HG03442 (cell line): Measurements from ENCODE around the gene SIX3.

Experiments
- ATAC-seq: cut with Tn5 transposase; IDR thresholded peaks from one replicate; pipeline ENCODE4 v1.9.1; 2021; ENCODE audit warnings: mild to moderate bottlenecking, moderate library complexity; ENCODE audit not compliant: unreplicated experiment

SIX3 gene

DNA sequence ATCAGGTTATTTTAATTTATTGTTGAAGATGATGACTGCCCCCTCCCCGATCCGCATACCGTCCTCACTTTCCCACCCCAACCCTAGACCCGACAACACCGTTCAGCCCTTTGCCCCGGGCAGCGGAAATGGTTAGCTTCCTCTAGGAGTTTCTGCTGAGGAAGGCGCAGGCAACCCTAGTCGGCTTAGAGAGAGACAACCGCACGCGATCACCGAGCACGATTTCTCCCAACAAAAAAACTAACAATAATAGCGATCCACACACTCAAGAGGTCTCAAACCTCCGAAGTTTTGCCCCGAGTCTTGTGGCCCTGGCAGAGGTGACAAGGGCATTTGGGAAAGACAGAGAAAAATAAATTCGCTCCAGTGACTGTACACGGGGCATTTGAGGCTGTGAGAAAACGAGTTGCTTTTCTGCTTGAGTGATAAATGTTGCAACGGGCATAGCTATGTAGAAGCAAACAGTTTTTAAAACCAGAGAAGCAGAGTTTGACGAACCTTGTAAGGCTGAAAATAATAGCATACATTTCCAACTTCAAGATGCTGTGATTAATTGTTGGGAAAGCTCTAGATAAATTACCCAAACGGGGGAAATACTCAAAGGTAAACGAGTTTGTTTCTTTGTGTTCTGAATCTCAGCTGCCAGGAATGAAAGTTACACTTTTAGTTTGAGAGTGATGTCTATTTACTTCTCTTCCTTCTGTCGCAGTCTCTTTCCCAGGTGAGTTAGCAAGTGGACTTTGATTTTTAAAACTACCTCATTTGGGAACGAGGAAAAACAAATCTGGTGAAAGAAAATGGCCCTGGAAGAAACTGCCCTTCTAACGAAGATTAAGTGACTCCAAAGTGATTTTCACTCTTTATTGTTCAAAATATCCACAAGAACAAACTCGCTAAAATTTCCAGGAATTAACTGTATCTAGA lies 11.0 kb upstream of the SIX3 start:
- no peak for ATAC-seq

DNA sequence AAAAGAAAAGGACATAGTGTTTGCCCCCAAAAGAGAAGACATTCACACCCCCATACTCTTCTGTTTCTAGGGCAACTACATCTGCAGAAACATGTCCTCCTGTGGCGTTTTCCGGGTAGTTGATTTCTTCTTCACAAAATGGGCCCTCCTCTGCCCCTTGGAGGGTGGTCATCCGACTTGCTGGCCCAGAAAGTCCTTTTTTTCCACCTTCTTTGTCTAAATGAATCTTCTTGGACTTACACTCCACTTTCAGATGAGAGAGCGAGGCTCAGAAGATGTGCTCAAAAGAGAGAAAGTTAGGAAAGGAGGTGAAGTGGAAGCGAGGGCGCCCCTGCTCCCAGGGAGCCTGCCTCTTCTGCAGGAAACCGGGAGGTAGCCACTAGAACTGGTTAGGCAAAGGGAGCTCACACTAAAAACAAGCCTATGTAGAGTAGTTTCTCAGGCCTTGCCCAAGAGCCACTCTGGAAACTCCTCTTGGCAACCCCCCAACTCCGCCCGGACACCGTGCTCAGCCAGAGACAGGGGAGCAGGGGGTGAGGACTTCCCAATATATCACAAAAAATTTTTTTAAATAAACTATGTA lies 10.2 kb upstream of the SIX3 start:
- ATAC-seq: no peak

DNA sequence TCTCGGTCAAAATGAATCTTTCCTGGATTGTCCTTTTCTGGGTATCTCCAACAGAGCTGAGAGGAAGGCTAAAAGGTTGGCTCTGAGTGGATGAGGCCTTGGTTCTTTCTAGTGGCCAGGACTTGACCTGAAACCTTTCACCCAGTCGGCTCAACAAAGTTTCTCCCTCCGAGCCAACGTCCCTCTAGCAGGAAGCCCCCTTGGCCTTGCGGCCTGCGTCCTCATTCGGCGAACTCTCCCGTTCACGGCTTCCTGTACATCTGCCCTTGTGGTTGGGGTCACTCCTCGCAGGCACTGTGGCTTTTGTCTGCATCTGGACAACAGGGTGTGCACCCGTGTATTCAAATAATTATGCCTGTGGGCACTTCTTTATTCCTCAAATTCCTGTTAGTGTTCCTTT lies 9.4 kb upstream of the SIX3 start:
- no peak for ATAC-seq

DNA sequence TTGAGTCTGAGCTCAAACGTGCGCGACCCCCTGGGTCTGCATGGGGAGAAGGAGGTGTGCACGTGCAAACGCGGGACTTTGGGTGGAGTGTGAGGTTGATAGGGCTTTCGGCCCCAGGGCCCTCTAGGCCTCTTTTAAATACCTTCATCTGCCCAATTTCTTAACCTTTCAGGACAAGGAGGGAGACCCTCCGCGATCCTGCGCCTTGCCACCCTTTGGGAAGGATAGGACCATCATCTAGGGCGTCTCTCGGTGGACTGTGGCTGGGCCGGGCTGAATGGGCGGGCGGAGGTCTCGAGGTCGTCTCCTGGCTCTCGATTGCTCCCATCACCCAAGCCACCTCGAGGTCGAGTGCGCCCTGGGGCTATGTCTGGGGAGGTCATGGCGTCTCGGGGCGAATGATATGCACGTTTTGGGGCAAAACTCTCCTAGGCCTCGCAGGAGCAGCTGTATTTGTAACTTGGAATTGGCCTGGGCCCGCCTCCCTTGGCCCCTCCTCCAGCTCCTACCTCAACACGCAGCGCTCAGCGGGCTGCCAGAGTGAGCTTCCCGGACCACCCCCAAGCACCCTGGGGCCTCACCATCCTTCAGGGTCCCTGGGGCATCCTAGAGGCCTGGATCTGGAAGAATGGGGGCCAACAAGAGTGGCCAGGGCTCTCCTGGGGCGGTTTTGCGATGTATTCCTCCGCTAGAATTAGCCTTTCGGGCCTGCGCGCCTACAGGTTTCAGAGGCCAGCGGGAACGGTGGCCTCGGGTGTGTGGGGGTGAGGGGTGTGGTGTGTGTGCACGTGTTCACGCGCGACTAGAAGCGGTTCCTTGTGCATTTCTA lies 8.7 kb upstream of the SIX3 start:
- no peak for ATAC-seq

DNA sequence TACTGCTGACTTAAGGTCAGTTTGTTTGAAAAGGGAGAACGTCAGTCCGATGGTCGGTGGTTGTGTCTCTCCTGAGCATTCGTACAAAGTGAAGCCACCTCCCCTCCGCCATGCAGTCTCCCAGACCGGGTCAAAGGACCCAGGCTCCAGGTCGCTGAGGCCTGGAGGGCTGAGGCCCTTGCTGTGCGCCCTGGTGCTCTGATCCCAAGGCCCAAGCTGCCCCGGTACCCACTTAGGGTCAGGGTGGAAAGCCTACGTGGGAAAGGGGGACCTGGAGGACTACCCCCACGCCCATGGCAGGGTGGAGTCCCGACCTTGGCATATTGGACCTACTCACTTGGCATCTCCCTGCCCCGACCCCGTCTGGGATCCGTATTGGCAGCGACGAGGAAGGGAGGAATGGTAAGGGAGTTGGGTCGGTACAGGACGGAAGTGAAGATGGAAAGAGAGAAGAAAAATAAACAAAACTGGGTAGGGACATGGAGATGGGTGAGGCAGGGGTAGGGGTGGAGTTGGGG lies 8.0 kb upstream of the SIX3 start:
- no peak for ATAC-seq

DNA sequence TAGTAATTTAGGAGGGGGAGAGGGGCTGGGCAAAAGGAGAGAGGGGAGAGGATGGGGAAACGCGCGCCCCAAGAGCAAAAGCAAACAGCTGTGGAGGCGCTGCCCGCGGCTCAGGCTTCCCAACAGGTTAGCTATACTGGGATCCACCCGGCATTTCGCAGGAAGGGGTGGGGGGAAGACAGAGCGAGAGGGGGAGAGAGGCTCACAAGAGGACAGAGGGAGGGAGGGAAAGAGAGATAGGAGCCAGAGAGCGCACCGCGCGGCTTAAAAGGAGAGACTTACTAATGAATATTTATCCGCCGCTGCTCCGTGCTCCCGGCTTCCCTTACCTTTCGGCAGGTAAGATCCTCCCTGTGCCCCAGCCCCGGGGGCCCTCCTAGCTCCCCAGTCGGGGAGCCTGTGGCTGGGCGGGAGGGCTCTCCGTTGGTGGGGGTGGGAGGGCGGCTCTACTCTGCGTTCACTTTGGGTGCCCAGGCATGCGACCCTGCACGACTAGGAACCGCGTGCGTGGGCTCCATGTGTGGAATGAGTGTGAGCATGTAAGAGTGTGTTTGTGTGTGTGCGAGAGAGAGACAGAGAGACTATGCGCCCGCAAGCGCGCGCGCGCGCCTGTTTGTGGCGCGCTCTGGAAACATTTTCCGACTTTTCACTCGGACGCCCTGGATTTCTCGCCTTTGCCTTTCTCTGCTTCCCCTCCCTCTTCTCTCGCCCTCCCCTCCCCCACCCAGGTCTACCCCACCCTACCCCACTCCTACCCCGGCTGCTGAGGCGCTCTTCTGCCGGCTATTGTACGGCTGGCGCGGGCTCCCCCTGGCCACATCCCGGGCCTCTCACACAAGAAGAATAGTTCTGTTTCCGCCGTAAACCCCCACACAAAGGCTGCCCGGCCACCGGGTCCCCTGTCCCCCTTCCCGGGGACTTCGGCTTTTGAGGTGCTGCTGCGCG lies 7.2 kb upstream of the SIX3 start:
- no peak for ATAC-seq

DNA sequence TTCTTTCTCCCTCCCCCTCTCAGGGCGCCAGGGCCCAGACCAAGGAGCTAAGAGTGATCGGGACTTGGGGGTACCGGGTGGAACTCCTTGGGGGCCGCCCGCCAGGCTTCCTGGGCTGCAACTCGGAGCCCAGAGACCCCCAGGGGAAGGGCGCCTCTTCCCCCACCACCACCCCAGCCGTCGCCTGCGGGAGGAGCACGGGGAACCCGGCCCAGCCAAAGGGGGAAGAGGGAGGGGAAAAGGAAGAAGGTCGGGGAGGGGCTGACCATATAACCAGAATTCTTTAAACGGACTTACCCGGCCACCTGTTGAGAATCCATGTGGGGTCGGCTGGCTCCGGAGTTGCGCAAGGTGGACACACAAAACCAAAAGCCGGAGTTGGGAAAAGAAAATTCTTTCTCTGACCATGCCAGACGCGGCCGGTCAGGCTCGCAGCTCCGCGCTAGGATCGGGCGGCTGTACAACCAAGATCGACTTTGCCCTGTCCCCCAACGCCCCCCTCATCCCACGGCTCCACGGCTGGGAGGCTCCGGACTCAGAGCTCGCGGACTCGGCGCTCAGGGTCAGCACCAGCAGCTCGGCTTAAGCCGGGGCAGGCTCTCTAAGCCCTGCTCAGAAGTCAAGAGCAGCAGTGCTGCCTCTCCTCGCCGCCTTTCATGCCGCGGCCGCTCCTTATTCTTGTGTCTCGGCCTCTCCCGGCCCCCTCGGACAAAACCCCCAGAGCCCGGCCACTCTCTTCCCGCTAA lies 6.3 kb upstream of the SIX3 start:
- ATAC-seq: no peak

DNA sequence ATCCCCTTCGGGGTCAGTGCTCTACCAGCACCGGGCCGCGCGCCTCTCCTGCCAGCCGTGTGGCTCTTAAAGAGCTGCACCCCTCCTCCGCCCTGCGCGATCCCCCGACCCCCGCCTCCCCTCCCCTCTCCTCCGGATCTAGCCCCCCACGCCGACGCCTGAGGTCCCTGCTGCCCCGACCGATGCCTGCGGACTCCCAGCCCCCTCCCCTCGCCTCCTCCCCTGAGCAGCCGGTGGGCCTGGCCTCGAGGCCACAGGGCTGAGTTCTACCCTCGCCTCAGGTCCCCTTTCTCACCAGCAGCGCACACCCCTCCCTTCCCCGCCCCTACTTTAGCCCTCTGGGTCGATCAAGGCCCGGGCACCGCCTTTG lies 5.8 kb upstream of the SIX3 start:
- no peak for ATAC-seq

DNA sequence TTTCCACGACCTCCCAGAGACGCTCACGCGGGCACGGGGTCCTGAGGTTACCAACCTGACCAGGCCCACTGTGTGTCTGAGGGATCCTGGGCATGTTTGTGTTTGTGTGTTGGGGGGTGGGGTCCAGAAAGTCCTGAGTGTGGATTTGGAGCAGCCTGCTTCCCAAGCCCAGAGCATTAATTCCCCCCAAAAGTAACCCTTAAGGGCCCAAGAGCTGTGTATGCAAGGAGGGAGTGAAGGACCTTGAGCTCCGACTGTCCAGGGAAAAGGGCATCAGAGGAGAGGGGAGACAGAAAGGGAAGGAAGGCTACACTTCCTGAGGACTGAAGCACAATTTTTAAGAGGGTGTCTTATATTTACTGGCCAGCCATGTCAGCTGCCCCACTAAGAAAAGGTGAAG lies 5.2 kb upstream of the SIX3 start:
- ATAC-seq: no peak

DNA sequence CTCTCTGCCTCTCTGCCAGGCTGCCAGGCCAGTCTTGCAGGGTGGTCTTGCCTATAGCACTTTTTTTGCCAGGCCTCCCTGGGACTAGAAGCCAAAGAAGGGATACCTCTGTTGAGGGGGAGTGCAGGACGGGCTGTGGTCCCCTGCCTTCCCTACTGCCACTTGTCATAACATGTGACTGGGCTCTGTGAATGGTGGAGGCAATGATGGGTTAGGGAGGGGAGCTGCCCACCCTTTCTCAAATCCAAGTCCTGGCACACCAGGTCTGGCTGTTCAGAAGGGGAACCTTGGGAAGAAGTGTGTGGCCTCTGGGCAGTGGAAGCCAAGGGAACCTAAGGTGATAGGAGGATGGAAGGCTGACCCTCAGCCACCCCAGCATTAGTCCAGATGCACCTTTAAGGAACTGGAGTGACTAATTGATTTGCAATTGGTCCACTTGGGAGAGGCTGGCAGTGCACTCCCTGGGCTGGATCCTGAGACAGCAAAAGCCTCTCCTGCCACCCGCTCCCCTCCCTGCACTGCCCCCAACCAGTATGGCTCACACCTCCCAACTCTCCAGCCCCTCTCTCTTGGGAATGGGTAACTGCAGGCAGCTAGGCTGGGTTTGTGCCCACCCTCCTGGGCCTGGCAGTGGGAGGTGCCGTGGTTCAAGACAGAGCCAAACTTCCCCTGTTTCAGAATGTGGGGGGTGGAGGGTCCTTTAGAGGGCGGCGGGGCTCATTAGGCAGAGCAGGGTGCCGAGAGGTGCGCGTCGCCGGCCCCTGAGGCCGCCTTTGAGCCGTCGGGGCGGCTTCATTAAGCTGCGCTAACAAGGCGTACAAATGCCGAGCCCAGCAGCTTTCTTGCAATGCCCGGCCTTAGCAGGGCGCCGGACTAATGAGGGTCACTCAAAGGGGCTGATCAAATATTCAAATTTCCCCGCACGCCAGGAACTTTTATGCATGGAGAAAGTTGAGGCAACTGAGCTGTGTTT lies 4.5 kb upstream of the SIX3 start:
- ATAC-seq: no peak

DNA sequence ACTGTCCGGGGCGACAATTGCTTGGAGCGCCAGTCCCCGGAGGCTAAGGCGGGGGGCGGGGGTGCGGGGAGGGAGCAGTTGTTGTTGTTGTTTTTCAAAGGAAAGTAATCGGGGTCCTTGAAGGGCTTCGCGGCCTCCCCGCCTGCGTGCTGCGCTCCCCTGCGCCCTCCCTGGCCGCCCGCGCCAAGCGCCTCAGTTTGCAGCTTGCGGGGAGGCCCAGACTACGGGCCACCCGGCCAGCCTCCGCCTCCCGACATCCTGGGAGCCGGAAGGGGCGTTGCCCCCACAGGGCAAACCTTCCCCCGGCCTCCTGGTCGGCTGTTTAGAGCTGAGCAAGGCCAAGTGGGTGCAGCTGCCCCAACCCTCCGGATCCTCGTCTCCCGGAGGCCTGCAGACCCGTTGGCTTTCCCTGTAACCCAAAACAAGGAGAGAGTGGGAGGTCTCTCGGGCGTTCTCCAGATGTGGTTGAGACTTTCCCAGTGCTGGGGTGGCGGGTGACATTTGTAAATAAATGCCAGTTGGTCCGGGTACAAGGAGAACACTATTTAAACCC lies 3.7 kb upstream of the SIX3 start:
- ATAC-seq: no peak

DNA sequence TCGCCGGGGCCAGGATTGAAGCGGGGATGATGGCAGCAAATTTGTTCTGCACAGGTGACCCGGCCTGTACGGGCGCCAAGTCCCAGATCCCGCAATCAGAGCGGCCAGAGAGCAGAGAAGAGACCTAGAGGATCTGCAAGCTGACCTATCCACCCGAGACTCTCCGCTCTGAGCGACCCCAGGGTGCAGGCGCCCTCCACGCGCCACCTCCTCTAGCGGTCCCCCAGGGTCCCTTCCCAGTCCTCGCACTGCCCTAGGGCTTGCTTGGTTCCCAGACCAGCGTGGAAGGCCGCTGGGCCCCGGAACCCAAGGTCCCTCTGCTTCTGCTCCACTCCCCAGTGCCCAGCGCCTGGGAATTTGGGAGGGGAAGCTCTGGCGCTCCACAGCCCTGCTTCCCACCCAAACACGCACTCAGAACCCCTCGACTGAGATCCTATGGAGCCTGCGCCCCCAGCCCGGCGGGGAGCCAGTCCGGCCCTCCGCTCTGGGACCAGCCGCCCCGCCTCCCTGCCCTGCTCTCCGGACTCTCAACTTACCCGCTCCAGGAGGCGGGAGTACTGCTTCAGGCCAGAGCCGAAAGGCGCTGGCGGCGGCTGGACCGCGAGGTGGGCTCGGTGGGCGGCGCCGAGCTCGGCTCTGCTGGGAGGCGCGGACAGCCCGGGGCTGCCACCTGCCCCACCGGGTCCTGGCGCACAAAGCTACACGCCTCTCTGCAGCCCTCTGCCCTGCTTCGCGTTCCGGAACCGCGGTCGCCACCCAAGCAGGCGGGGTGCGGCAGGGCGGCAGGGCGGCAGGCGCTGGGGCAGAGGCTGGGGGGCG lies 3.0 kb upstream of the SIX3 start:
- no peak for ATAC-seq

DNA sequence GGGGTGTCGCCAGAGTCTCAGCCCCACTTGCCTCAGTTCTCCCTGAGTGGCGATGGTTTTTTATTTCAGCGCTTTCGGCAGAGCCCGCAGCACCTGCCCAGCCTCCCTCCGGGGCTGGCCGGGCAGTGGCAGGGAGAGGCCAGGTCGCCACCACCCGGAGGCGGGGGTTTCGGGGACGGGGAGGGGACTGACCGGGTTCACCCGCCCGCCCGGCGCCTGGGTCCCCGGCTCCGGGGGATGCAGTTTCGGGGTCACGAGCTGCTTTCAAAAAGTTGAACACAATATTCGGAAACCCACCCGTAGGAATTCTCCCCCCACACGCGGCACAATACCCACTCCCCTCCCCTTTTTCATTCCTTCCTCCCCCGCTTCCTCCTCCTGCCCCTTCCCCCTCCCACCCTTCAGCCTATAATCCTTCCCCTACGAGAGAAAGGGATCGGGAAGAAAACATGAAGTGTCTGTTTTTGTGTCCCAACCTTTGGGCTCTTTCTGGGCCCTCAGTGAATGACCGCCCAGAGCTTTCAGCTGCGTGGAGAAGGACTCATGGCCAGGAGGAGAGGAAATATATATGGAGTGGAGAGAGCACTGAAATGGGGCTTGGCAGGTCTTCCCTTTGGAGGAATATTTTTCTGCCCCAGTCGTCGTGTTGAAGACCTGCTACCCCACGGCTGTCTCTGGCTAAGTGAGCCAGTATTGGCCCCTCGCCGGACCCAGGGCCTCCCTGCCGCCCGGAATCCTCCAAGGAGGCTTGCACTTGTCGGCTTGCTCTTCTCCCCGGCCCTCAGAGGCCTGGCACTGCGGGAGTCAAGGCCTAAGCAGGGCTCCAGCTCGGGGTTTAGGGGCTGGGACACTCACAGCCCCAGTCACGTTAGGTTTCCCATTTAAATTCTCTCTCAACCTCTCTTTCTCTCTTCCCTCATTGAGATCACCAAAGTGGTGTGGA lies 2.1 kb upstream of the SIX3 start:
- no peak for ATAC-seq

DNA sequence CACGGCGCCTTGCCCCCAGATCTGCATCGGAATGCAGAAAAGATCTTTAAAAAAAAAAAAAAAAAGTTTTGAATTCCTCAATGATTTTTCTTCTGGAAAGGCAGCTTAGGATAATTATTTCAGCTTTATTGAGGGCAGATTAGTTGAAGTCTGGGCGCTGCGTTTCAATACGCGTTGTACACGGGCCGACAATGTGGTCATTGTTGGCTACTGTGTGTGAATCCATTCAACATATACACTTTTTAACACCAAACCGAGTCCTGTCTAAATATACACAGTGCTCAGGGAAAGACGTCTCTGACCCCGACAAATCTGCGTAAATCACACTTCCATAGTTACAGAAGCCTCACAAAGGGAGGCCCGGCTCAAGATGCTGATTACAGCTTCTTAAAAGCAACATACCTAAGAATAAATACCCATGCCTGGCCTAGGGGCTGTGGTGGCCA lies 1.4 kb upstream of the SIX3 start:
- no peak for ATAC-seq

DNA sequence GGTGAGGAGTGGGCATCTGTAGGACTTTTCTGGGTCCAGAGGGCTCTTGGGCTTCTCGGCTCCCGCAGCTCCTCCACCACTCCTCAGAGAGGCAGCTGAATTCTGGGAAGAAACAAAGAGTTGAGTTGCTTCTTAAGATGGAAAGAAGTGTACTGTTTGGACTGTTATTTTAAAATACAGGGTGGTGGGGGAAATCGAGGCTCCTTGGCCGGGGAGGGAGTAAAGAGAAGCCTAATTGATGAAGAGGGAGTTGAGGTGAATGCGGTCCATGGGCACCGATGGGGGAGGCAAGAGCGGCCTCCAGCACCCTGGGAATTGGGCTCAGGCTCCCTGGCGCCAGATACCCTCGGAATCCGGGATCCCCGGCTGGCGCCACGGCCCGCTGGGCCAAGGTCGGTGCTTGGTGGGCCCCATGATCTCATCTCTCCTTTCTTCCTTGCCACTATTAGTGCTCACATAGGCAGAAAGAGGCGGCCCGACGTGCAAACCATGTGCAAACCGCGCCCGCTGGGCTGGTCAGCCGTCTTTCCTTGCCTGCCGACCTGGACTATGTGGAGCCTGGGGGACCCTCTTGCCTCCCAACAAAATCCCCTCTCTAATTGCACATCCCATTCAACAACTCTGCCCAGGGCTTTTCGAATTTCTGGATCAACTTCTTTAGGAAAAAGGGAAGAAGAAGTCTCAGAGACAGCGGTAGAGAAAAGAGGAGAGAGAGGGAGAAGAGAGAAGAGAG lies 604 bp upstream of the SIX3 start:
- no peak for ATAC-seq
